ENCODE data around the gene CLDN24. TPM values are rescaled to one million over a fixed set of nuclear protein-coding genes. Genes with fewer than 3 reads are reported as not detected.
A peak's percentile ranks its signal among the peaks of the same experiment; 100 is the strongest.

Gene CLDN24
- total RNA-seq, 2 experiments from 2014 or later = not detected

- no peak overlapping the region for H3K27ac Mint-ChIP-seq
- peak; percentile 12 for DNase-seq
- peaks cover 20% of the 10 kb centered on the region for H3K27me3 Mint-ChIP-seq (ENCODE audit: low read depth)
- H3K4me1 Mint-ChIP-seq (ENCODE audit: low read depth) = peaks cover 5% of the 10 kb centered on the region
- CTCF ChIA-PET = no interaction called here
- peak overlapping the region; percentile 42 for H3K4me3 Mint-ChIP-seq
- no peaks in the 10 kb centered on the region for H3K9me3 Mint-ChIP-seq
- H3K36me3 Mint-ChIP-seq (ENCODE audit: low read depth) = no peaks in the 10 kb centered on the region
- intact Hi-C loops (cut with micrococcal nuclease) = loop anchor here (5.0 kb wide), 1 partner anchor 164 kb away; the partner anchor contains the start of gene ING2
Measured at GRCh38 chr4:183342541-183343533, 20.6 kb upstream of the CLDN24 start.

DNA sequence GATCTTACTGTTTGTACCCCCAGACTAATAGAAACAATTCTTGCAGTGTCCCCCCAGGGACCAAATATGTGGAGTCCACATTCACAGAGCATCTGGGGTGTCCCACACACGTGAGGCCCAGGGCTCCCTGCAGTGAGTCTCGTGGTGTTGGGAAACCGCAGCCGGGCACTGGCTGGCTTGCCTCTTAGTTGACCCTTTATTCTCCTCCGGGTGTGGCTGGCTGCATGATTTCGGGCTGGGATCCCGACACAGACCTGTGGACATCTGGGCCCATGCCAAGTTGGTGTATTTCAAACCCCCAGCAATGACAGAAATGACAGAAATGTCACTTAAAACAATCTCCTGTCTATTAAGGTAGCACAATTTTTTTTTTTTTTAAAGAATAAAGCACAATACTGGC, 15.6 kb upstream of the CLDN24 start:
- intact Hi-C loops (cut with micrococcal nuclease) = no loop called here
- no peaks in the 10 kb centered on the region for H3K36me3 Mint-ChIP-seq (ENCODE audit: low read depth)
- peaks cover 4% of the 10 kb centered on the region for H3K4me1 Mint-ChIP-seq (ENCODE audit: low read depth)
- no peaks in the 10 kb centered on the region for H3K9me3 Mint-ChIP-seq
- CTCF ChIA-PET = no interaction called here
- H3K27me3 Mint-ChIP-seq (ENCODE audit: low read depth) = peaks cover 12% of the 10 kb centered on the region
- H3K4me3 Mint-ChIP-seq = no peak overlapping the region
- DNase-seq = no peak
- no peak overlapping the region for H3K27ac Mint-ChIP-seq

GRCh38 chr4:183337349-183337748, 15.1 kb upstream of the CLDN24 start:
- Mint-ChIP-seq H3K27ac (no peak overlapping the region), H3K9me3 (no peaks in the 10 kb centered on the region), H3K36me3 (ENCODE audit: low read depth) (no peaks in the 10 kb centered on the region), H3K4me3 (no peak overlapping the region), H3K27me3 (ENCODE audit: low read depth) (peaks cover 13% of the 10 kb centered on the region), H3K4me1 (ENCODE audit: low read depth) (peaks cover 4% of the 10 kb centered on the region)
- intact Hi-C loops (cut with micrococcal nuclease) = no loop called here
- CTCF ChIA-PET = no interaction called here
- no peak for DNase-seq

- no peak for DNase-seq
- Mint-ChIP-seq H3K36me3 (ENCODE audit: low read depth) (no peaks in the 10 kb centered on the region), H3K9me3 (no peaks in the 10 kb centered on the region), H3K27me3 (ENCODE audit: low read depth) (peaks cover 8% of the 10 kb centered on the region), H3K27ac (no peak overlapping the region), H3K4me3 (no peak overlapping the region), H3K4me1 (ENCODE audit: low read depth) (peaks cover 4% of the 10 kb centered on the region)
- CTCF ChIA-PET = no interaction called here
- intact Hi-C loops (cut with micrococcal nuclease) = loop anchor here (1.0 to 2.0 kb wide), 2 partner anchors 14 to 71 kb away; no protein-coding TSS in a partner anchor
Measured at GRCh38 chr4:183335369-183335940, 13.2 kb upstream of the CLDN24 start.

- H3K9me3 Mint-ChIP-seq = no peaks in the 10 kb centered on the region
- H3K36me3 Mint-ChIP-seq (ENCODE audit: low read depth) = no peaks in the 10 kb centered on the region
- CTCF ChIA-PET = no interaction called here
- H3K27me3 Mint-ChIP-seq (ENCODE audit: low read depth) = peaks cover 8% of the 10 kb centered on the region
- no peak overlapping the region for H3K27ac Mint-ChIP-seq
- intact Hi-C loops (cut with micrococcal nuclease) = loop anchor here (2.0 kb wide), 1 partner anchor 73 kb away; no protein-coding TSS in a partner anchor
- peaks cover 4% of the 10 kb centered on the region for H3K4me1 Mint-ChIP-seq (ENCODE audit: low read depth)
- no peak for DNase-seq
- H3K4me3 Mint-ChIP-seq = no peak overlapping the region
Measured at GRCh38 chr4:183333983-183334382, 11.8 kb upstream of the CLDN24 start.

DNA sequence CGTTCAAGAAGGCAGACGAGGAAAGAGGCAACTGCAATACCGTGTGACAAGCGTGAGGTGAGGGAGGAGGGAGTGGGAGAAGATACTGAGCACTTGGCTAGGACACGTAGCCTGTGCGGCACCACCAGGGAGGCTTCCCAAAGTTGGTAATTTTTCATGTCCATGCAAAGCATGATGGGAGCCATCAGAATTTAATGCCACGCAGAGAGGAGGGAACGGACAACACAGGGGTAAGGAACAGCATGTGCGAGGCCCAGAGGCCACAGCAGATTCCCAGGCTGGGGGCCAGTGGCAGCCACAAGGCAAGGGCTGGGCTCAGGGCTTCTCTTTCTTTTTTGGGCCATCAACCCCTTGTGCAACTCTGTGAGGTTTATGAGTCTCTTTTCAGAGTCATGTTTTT, 11.0 kb upstream of the CLDN24 start:
- Mint-ChIP-seq H3K36me3 (ENCODE audit: low read depth) (no peaks in the 10 kb centered on the region), H3K4me1 (ENCODE audit: low read depth) (peaks cover 4% of the 10 kb centered on the region), H3K9me3 (no peaks in the 10 kb centered on the region), H3K27me3 (ENCODE audit: low read depth) (peaks cover 8% of the 10 kb centered on the region), H3K4me3 (no peak overlapping the region), H3K27ac (no peak overlapping the region)
- intact Hi-C loops (cut with micrococcal nuclease) = no loop called here
- CTCF ChIA-PET = no interaction called here
- no peak for DNase-seq

GRCh38 chr4:183332447-183332846, 10.2 kb upstream of the CLDN24 start:
- no peak overlapping the region for H3K27ac Mint-ChIP-seq
- CTCF ChIA-PET = no interaction called here
- H3K36me3 Mint-ChIP-seq (ENCODE audit: low read depth) = no peaks in the 10 kb centered on the region
- H3K9me3 Mint-ChIP-seq = no peaks in the 10 kb centered on the region
- peaks cover 8% of the 10 kb centered on the region for H3K27me3 Mint-ChIP-seq (ENCODE audit: low read depth)
- intact Hi-C loops (cut with micrococcal nuclease) = no loop called here
- H3K4me3 Mint-ChIP-seq = no peak overlapping the region
- H3K4me1 Mint-ChIP-seq (ENCODE audit: low read depth) = peaks cover 4% of the 10 kb centered on the region
- no peak for DNase-seq

GRCh38 chr4:183330841-183331240, 8.6 kb upstream of the CLDN24 start:
- Mint-ChIP-seq H3K4me1 (ENCODE audit: low read depth) (peaks cover 4% of the 10 kb centered on the region), H3K27ac (no peak overlapping the region), H3K4me3 (no peak overlapping the region), H3K27me3 (ENCODE audit: low read depth) (peaks cover 8% of the 10 kb centered on the region), H3K36me3 (ENCODE audit: low read depth) (no peaks in the 10 kb centered on the region), H3K9me3 (peaks cover 5% of the 10 kb centered on the region)
- CTCF ChIA-PET = no interaction called here
- intact Hi-C loops (cut with micrococcal nuclease) = no loop called here
- DNase-seq = no peak

DNA sequence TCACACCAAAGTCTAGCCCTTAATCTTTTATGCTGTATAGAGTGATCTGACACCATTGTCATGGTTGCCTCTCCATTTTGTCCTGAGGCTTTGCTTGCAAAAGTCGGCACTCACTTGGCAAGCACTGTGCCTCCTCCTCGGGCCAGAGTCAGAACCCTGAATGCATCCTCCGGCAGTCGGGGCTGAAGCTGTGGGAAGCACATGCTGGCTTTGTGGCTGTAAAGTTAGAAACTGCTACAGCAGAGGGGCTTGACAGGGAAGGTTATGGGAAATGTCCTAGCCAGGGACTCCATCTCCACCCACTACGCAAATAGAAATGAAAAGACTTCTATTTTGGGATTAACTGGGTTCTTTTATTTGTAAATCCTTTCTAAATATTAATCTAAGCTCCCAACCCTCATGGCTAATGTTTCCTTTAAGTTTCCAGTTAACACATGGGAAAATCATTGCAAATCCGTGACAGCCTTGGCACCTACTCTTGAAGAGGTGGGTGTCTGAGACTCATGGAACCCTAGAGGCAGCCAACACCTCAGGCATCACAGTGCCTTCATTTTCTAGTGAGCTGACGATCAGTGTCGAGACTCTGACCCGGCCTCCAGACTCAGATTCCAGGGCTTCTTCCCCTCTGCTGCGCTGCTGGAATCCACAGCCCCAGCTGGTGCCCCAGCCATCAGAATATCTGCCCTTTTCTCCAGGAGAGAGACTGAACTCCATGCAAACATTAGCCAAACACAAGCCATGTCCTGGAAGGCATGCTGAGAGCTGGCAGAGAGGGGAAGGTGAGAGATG, 7.9 kb upstream of the CLDN24 start:
- Mint-ChIP-seq H3K27ac (no peak overlapping the region), H3K36me3 (ENCODE audit: low read depth) (no peaks in the 10 kb centered on the region), H3K9me3 (peaks cover 5% of the 10 kb centered on the region), H3K27me3 (ENCODE audit: low read depth) (peaks cover 8% of the 10 kb centered on the region), H3K4me1 (ENCODE audit: low read depth) (no peaks in the 10 kb centered on the region), H3K4me3 (no peak overlapping the region)
- intact Hi-C loops (cut with micrococcal nuclease) = no loop called here
- CTCF ChIA-PET = interaction anchor here (0.6 kb wide), 1 partner anchor 50 kb away, joined by 4 read pairs; no protein-coding TSS in a partner anchor
- no peak for DNase-seq

GRCh38 chr4:183329244-183329643, 7.0 kb upstream of the CLDN24 start:
- intact Hi-C loops (cut with micrococcal nuclease) = no loop called here
- Mint-ChIP-seq H3K36me3 (ENCODE audit: low read depth) (no peaks in the 10 kb centered on the region), H3K9me3 (peaks cover 5% of the 10 kb centered on the region), H3K4me1 (ENCODE audit: low read depth) (no peaks in the 10 kb centered on the region), H3K4me3 (no peak overlapping the region), H3K27ac (no peak overlapping the region), H3K27me3 (ENCODE audit: low read depth) (peaks cover 8% of the 10 kb centered on the region)
- CTCF ChIA-PET = no interaction called here
- DNase-seq = no peak

- H3K27ac Mint-ChIP-seq = no peak overlapping the region
- no peak for DNase-seq
- CTCF ChIA-PET = no interaction called here
- H3K36me3 Mint-ChIP-seq (ENCODE audit: low read depth) = no peaks in the 10 kb centered on the region
- peaks cover 5% of the 10 kb centered on the region for H3K27me3 Mint-ChIP-seq (ENCODE audit: low read depth)
- H3K4me1 Mint-ChIP-seq (ENCODE audit: low read depth) = no peaks in the 10 kb centered on the region
- no peak overlapping the region for H3K4me3 Mint-ChIP-seq
- peaks cover 5% of the 10 kb centered on the region for H3K9me3 Mint-ChIP-seq
- intact Hi-C loops (cut with micrococcal nuclease) = no loop called here
Measured at GRCh38 chr4:183328832-183329231, 6.6 kb upstream of the CLDN24 start.

- intact Hi-C loops (cut with micrococcal nuclease) = no loop called here
- Mint-ChIP-seq H3K27me3 (ENCODE audit: low read depth) (peaks cover under 1% of the 10 kb centered on the region), H3K27ac (no peak overlapping the region), H3K36me3 (ENCODE audit: low read depth) (no peaks in the 10 kb centered on the region), H3K9me3 (peaks cover 5% of the 10 kb centered on the region), H3K4me3 (no peak overlapping the region), H3K4me1 (ENCODE audit: low read depth) (no peaks in the 10 kb centered on the region)
- CTCF ChIA-PET = interaction anchor here (1.1 kb wide), 1 partner anchor 65 kb away, joined by 3 read pairs; no protein-coding TSS in a partner anchor
- DNase-seq = no peak
Measured at GRCh38 chr4:183327827-183328226, 5.6 kb upstream of the CLDN24 start.
